SH-SY5Y (cell line): Measurements from ENCODE around the gene VPS9D1.

Experiments used
- GATA2 ChIP-seq: IDR thresholded peaks from 2 replicates; pipeline ENCODE4 v1.6.1; 2011; ENCODE audit warnings: mild to moderate bottlenecking, low read depth, low read length
- GATA3 ChIP-seq: IDR thresholded peaks from 2 replicates; pipeline ENCODE4 v1.6.1; 2011; ENCODE audit warnings: low read depth, mild to moderate bottlenecking, low read length, moderate library complexity

- TF ChIP-seq GATA2 (no peak), GATA3 (no peak)
These were observed 44.1 kb upstream of the VPS9D1 start for GRCh38 chr16:89764711-89765201.
